ENCODE results near the gene RSPRY1.

The RSPRY1 gene

GRCh38 chr16:57225978-57226377 lies 39.8 kb downstream of the RSPRY1 start:
- H3K4me3 ChIP-seq, result no peak overlapping the region
- no peak for DNase-seq (ENCODE audit: low spot score)
- H3K27ac ChIP-seq, result no peak overlapping the region
- no peak for TF ChIP-seq CTCF (IDR thresholded peaks at IDR 0.05)

- no peak for DNase-seq (ENCODE audit: low spot score)
- no peak for TF ChIP-seq CTCF (IDR thresholded peaks at IDR 0.05)
- Histone ChIP-seq H3K27ac (no peak overlapping the region), H3K4me3 (no peak overlapping the region)
Observed at GRCh38 chr16:57226701-57227621, 40.8 kb downstream of the RSPRY1 start.

- H3K4me3 ChIP-seq, result no peak overlapping the region
- no peak for DNase-seq (ENCODE audit: low spot score)
- no peak for TF ChIP-seq CTCF (IDR thresholded peaks at IDR 0.05)
Observed at GRCh38 chr16:57229079-57229478, 43.0 kb downstream of the RSPRY1 start.

GRCh38 chr16:57231821-57232350 lies 45.8 kb downstream of the RSPRY1 start:
- TF ChIP-seq CTCF (IDR thresholded peaks at IDR 0.05), result no peak
- no peak overlapping the region for H3K27ac ChIP-seq
- DNase-seq (ENCODE audit: low spot score), result no peak
- H3K4me3 ChIP-seq, result no peak overlapping the region

More at GRCh38 chr16:57229079-57229478, 43.0 kb downstream of the RSPRY1 start:
- no peak overlapping the region for H3K27ac ChIP-seq

- no peak for TF ChIP-seq CTCF (IDR thresholded peaks at IDR 0.05)
- H3K27ac ChIP-seq, result no peak overlapping the region
- DNase-seq (ENCODE audit: low spot score), result no peak
- no peak overlapping the region for H3K4me3 ChIP-seq
Observed at GRCh38 chr16:57233944-57234706, 48.0 kb downstream of the RSPRY1 start.

GRCh38 chr16:57234707-57235092 lies 48.6 kb downstream of the RSPRY1 start:
- H3K4me3 ChIP-seq, result no peak overlapping the region
- H3K27ac ChIP-seq, result no peak overlapping the region
- no peak for TF ChIP-seq CTCF (IDR thresholded peaks at IDR 0.05)
- no peak for DNase-seq (ENCODE audit: low spot score)
